Measurements from ENCODE around the gene CENPP.

Gene CENPP

DNA sequence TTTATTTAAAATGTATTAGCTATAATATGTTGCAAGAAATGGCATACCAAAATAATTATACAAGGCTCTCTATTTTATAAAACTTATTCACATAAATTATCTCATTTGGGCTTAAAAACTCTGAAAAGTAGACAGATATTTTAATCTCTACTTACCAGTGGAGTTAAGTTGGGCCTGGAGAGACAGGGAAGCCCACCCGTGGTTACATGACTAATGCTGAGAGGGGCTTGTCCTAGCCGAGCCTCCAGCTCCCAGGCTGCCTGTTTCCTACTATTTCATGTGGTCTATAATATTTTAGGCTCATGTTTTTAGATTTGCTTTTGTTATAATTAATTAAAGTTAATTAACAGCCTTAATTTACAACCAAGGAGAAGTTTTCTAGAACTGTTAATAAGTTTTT, 177.4 kb downstream of the CENPP start:
- no peak overlapping the region for H3K27ac ChIP-seq (ENCODE audit: insufficient read depth, low read depth, low read length, poor library complexity, severe bottlenecking)
- 65 to 76% methylated on average over 2 of the region's 2 CpGs for WGBS, 2 experiments
- no peaks in the 10 kb centered on the region for H3K9me3 ChIP-seq (ENCODE audit: control insufficient read depth, low read length)
- no peak overlapping the region for H3K4me3 ChIP-seq (ENCODE audit: insufficient read depth, low read depth, low read length)
- H3K36me3 ChIP-seq (ENCODE audit: control insufficient read depth, insufficient read depth, low read length), result no peaks in the 10 kb centered on the region
- H3K27me3 ChIP-seq (ENCODE audit: control insufficient read depth, insufficient read depth, low read length, poor library complexity, severe bottlenecking), result no peaks in the 10 kb centered on the region
- no peaks in the 10 kb centered on the region for H3K4me1 ChIP-seq (ENCODE audit: control insufficient read depth, insufficient read depth, low read length)

DNA sequence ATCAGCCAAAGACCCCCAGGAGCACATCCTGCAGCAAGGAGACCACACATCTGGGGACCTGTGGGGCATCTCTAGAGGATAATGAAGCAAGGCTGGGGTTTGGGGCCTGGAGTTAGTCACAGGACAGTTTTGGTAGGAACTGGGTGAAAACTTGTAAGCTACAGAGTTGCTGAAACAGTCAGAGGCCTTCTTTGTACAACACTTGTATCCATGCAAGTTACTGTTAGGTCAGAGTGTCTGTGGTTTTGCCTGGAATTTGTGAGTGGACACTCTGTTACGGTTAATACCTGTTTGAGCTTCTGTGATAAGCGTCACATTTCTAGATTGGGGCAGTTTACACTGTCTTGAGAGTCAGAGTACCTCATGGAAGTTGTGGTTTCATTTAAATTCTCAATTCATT, 179.1 kb downstream of the CENPP start:
- Histone ChIP-seq H3K27me3 (ENCODE audit: control insufficient read depth, insufficient read depth, low read length, poor library complexity, severe bottlenecking) (no peaks in the 10 kb centered on the region), H3K4me1 (ENCODE audit: control insufficient read depth, insufficient read depth, low read length) (no peaks in the 10 kb centered on the region), H3K27ac (ENCODE audit: insufficient read depth, low read depth, low read length, poor library complexity, severe bottlenecking) (no peak overlapping the region), H3K4me3 (ENCODE audit: insufficient read depth, low read depth, low read length) (no peak overlapping the region), H3K9me3 (ENCODE audit: control insufficient read depth, low read length) (no peaks in the 10 kb centered on the region), H3K36me3 (ENCODE audit: control insufficient read depth, insufficient read depth, low read length) (no peaks in the 10 kb centered on the region)
- 93 to 97% methylated on average over 2 of the region's 2 CpGs for WGBS, 2 experiments

DNA sequence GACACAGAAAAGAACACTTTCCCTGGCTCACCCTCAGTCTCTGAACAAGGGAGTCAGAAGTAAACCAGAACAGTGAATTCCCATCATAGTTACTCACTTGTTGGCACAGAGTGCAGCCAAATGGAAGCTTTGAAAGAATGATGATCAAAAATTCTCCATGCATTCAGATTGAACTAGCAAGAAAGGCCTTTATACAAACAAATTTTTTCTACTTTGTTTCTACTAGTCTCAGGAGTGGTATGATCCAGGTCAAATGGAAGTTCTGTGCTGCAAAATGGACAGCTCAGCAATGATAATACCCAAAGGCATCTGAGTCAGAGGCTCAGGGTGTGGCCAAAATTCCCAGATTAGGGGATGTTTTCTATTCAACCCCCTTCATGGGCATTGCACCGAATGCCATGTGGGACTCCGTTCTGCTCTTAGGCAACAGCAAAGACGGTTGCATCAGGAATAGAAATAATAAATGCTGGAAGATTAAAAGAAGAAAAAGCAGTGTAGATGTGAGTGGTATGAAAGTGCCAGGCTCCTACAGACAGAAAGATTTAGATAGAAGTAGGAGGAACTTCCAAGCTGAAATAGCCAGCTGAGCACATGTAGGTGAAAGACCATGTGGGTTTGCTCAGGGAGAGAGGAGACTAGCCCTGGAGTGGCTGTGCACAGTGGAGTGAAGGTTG, 180.6 kb downstream of the CENPP start:
- Histone ChIP-seq H3K4me1 (ENCODE audit: control insufficient read depth, insufficient read depth, low read length) (no peaks in the 10 kb centered on the region), H3K9me3 (ENCODE audit: control insufficient read depth, low read length) (no peaks in the 10 kb centered on the region), H3K27ac (ENCODE audit: insufficient read depth, low read depth, low read length, poor library complexity, severe bottlenecking) (no peak overlapping the region), H3K27me3 (ENCODE audit: control insufficient read depth, insufficient read depth, low read length, poor library complexity, severe bottlenecking) (no peaks in the 10 kb centered on the region), H3K36me3 (ENCODE audit: control insufficient read depth, insufficient read depth, low read length) (no peaks in the 10 kb centered on the region), H3K4me3 (ENCODE audit: insufficient read depth, low read depth, low read length) (no peak overlapping the region)
- WGBS, 2 experiments, result 91 to 95% methylated on average over 3 of the region's 3 CpGs

DNA sequence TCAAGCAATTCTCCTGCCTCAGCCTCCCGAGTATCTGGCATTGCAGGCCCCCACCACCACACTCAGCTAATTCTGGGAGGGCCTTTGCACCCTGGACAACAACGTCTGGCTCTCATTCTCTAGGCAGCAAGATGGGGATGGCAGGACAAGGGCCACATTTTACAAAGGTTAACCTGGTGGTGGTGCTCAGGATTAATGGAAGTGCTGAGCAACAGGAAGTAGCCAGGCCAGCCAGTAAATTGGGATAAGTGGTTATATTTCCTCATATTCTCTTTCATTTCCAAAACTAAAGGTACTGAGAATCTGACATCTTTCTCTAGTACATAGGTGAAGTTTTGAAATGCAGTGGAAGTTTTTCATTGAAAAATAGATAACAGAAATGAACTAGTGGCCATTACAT, 181.3 kb downstream of the CENPP start:
- Histone ChIP-seq H3K4me3 (ENCODE audit: insufficient read depth, low read depth, low read length) (no peak overlapping the region), H3K36me3 (ENCODE audit: control insufficient read depth, insufficient read depth, low read length) (no peaks in the 10 kb centered on the region), H3K4me1 (ENCODE audit: control insufficient read depth, insufficient read depth, low read length) (no peaks in the 10 kb centered on the region), H3K27ac (ENCODE audit: insufficient read depth, low read depth, low read length, poor library complexity, severe bottlenecking) (no peak overlapping the region), H3K9me3 (ENCODE audit: control insufficient read depth, low read length) (no peaks in the 10 kb centered on the region), H3K27me3 (ENCODE audit: control insufficient read depth, insufficient read depth, low read length, poor library complexity, severe bottlenecking) (no peaks in the 10 kb centered on the region)
- WGBS, 2 experiments, result 89 to 91% methylated on average over 2 of the region's 2 CpGs

DNA sequence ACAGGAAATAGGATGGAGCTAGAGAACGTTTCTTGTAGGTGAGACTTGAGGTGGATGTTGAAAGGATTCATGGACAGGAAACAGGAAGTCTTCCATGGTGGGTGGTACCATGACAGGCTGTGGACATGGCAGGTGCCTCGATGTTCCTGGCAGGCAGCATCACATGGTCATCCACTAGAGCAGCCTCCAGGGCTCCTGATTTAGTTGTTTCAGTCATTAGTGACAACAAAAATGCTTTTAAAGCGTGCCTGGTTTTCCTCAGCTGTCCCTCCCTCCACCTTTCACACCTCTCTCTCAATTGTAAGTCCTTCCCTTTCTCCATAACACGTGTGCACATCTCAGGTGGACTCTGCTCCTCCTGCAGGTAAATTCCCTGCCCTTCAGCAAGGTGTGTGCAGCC, 181.7 kb downstream of the CENPP start:
- Histone ChIP-seq H3K4me1 (ENCODE audit: control insufficient read depth, insufficient read depth, low read length) (no peaks in the 10 kb centered on the region), H3K36me3 (ENCODE audit: control insufficient read depth, insufficient read depth, low read length) (no peaks in the 10 kb centered on the region), H3K27ac (ENCODE audit: insufficient read depth, low read depth, low read length, poor library complexity, severe bottlenecking) (no peak overlapping the region), H3K4me3 (ENCODE audit: insufficient read depth, low read depth, low read length) (no peak overlapping the region), H3K9me3 (ENCODE audit: control insufficient read depth, low read length) (no peaks in the 10 kb centered on the region), H3K27me3 (ENCODE audit: control insufficient read depth, insufficient read depth, low read length, poor library complexity, severe bottlenecking) (no peaks in the 10 kb centered on the region)
- 85 to 87% methylated on average over 4 of the region's 4 CpGs for WGBS, 2 experiments

DNA sequence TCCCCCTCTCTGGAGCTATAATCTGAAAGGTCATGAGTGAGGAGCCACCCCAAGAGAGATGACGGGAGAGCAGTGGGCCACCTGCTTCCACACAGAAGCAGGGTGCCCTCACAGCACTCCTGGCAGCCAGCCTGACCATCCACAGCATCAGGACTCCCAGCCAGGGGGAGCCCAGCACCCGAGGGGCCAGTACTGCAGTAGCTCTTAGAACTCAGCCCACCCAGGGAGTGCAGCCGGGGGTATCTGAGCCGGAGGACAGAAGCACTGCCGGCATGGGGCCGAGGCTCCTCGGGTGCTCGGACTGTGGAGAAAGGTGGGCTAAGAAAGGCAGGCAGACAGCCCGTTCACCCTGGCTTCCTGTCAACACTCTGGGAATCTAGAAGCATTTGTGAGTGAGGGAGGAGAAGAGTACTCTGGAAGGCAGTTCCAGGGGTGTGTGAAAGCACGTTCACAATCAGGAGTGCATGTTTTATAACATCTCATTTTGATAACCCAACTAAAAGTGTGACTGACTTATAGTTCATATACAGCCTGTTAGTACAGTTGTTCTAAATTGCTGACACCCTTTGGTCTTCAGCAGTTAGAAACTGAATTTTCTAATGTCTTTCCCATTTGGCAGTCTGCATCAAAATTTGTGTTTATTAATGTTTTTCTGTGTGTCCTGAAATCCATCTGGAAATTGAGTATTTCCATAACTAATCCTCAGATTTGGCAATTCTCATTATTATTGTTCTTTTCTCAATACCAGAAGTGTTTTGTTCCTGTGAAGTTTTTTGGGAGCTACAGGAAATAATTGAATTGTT, 182.5 kb downstream of the CENPP start:
- Histone ChIP-seq H3K9me3 (ENCODE audit: control insufficient read depth, low read length) (no peaks in the 10 kb centered on the region), H3K27me3 (ENCODE audit: control insufficient read depth, insufficient read depth, low read length, poor library complexity, severe bottlenecking) (no peaks in the 10 kb centered on the region), H3K27ac (ENCODE audit: insufficient read depth, low read depth, low read length, poor library complexity, severe bottlenecking) (no peak overlapping the region), H3K36me3 (ENCODE audit: control insufficient read depth, insufficient read depth, low read length) (no peaks in the 10 kb centered on the region), H3K4me1 (ENCODE audit: control insufficient read depth, insufficient read depth, low read length) (no peaks in the 10 kb centered on the region), H3K4me3 (ENCODE audit: insufficient read depth, low read depth, low read length) (no peak overlapping the region)
- 76 to 77% methylated on average over 10 of the region's 10 CpGs for WGBS, 2 experiments

DNA sequence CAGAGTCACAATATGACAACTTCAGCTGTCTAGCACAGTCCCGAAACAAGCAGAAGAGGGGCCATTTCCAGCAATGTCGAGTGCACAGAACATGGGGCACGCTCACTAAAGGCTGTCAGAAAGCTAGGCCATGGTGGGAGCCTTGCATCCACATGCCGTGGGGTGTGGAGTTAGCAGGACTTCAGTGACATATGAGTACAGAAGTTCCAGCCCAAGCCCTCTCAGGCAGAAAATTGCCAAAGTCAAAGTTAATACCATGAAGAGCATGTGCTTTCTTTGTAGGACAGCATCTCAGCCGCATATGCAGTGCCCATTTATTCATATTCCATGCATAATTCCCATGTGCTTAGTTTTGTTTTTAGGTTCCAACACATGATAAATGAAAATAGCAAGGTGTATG, 183.3 kb downstream of the CENPP start:
- H3K27me3 ChIP-seq (ENCODE audit: control insufficient read depth, insufficient read depth, low read length, poor library complexity, severe bottlenecking), result no peaks in the 10 kb centered on the region
- H3K4me3 ChIP-seq (ENCODE audit: insufficient read depth, low read depth, low read length), result no peak overlapping the region
- H3K27ac ChIP-seq (ENCODE audit: insufficient read depth, low read depth, low read length, poor library complexity, severe bottlenecking), result no peak overlapping the region
- 94 to 95% methylated on average over 4 to 5 of the region's 5 CpGs for WGBS, 2 experiments
- no peaks in the 10 kb centered on the region for H3K4me1 ChIP-seq (ENCODE audit: control insufficient read depth, insufficient read depth, low read length)
- H3K9me3 ChIP-seq (ENCODE audit: control insufficient read depth, low read length), result no peaks in the 10 kb centered on the region
- H3K36me3 ChIP-seq (ENCODE audit: control insufficient read depth, insufficient read depth, low read length), result no peaks in the 10 kb centered on the region

DNA sequence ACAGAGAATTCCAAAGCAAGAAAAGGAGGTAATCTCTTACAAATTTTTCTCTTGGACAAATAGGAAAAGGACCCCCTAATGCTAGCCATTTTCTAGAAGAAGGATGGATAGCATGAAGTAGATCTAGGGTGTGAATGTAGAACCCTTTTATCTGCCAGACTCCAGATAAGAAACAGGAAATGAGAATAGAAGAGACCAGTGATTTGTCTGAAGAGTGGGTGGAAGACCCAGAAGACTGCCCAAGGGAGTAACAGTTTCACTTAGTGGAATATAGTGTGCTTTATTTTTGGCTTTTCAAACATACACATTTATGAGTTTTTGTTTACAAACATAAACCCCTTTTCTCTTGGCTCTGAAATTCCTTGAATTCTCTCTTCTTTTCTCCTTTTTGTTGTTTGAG, 185.0 kb downstream of the CENPP start:
- H3K27ac ChIP-seq (ENCODE audit: insufficient read depth, low read depth, low read length, poor library complexity, severe bottlenecking), result no peak overlapping the region
- H3K9me3 ChIP-seq (ENCODE audit: control insufficient read depth, low read length), result no peaks in the 10 kb centered on the region
- H3K27me3 ChIP-seq (ENCODE audit: control insufficient read depth, insufficient read depth, low read length, poor library complexity, severe bottlenecking), result no peaks in the 10 kb centered on the region
- H3K4me1 ChIP-seq (ENCODE audit: control insufficient read depth, insufficient read depth, low read length), result no peaks in the 10 kb centered on the region
- H3K4me3 ChIP-seq (ENCODE audit: insufficient read depth, low read depth, low read length), result no peak overlapping the region
- H3K36me3 ChIP-seq (ENCODE audit: control insufficient read depth, insufficient read depth, low read length), result no peaks in the 10 kb centered on the region

DNA sequence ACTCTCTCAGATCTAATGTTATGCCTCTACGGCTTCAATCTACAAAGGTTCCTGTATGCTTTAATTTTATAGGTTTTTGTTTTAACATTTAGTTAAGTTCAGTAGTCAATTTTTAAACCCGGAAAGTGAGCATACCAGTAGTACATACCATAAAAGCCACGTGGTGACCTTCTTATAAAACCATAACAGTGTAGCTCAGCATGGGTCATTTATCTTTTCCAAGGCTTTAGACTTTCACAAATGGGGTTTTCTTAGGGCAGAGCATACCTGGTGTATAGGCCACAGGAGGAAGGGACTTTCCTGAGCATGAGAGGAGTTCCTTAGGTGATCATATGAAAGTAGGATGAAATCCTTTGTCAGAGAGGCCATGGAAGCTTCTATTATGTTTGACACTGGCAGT, 186.9 kb downstream of the CENPP start:
- no peaks in the 10 kb centered on the region for H3K36me3 ChIP-seq (ENCODE audit: control insufficient read depth, insufficient read depth, low read length)
- peaks cover 4% of the 10 kb centered on the region for H3K4me1 ChIP-seq (ENCODE audit: control insufficient read depth, insufficient read depth, low read length)
- no peak overlapping the region for H3K27ac ChIP-seq (ENCODE audit: insufficient read depth, low read depth, low read length, poor library complexity, severe bottlenecking)
- no peak overlapping the region for H3K4me3 ChIP-seq (ENCODE audit: insufficient read depth, low read depth, low read length)
- no peaks in the 10 kb centered on the region for H3K9me3 ChIP-seq (ENCODE audit: control insufficient read depth, low read length)
- no peaks in the 10 kb centered on the region for H3K27me3 ChIP-seq (ENCODE audit: control insufficient read depth, insufficient read depth, low read length, poor library complexity, severe bottlenecking)
- 41 to 59% methylated on average over 2 to 3 of the region's 3 CpGs for WGBS, 2 experiments

DNA sequence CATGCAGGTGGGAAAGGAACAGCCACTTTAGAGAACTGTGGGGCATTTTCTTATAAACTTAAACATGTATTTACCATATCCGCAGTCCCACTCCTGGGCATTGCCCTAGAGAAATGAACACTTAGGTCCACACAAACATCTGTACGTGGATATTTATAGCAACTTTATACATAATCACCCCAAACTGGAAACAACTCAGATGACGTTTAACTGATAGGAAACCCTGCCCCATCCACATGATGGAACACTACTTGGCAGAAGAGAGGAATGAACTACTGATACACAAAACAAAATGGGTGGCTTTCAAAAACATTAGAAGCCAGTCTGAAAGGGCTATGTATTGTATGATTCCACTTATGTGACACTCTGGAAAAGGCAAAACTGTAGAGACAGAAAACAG, 187.6 kb downstream of the CENPP start:
- no peak overlapping the region for H3K27ac ChIP-seq (ENCODE audit: insufficient read depth, low read depth, low read length, poor library complexity, severe bottlenecking)
- WGBS, 2 experiments, result 83 to 91% methylated on average over 3 of the region's 3 CpGs

More for the DNA sequence above, 187.6 kb downstream of the CENPP start:
- no peaks in the 10 kb centered on the region for H3K9me3 ChIP-seq (ENCODE audit: control insufficient read depth, low read length)
- H3K27me3 ChIP-seq (ENCODE audit: control insufficient read depth, insufficient read depth, low read length, poor library complexity, severe bottlenecking), result no peaks in the 10 kb centered on the region
- H3K4me1 ChIP-seq (ENCODE audit: control insufficient read depth, insufficient read depth, low read length), result peaks cover 4% of the 10 kb centered on the region
- H3K4me3 ChIP-seq (ENCODE audit: insufficient read depth, low read depth, low read length), result no peak overlapping the region
- H3K36me3 ChIP-seq (ENCODE audit: control insufficient read depth, insufficient read depth, low read length), result no peaks in the 10 kb centered on the region
